SK-N-SH treated with all-trans-retinoic acid at 6 μM for 48 hours (cell line): Measurements from ENCODE around the gene SIK3.

ENCODE experiments used
- ATAC-seq: fragments of 200-7000 bp; cut with Tn5 transposase; 3 replicates; pipeline ENCODE4 v1.9.1; 2020; ENCODE audit warnings: mild to moderate bottlenecking, moderate library complexity
- ARNTL ChIP-seq: fragments of 450-650 bp; formaldehyde crosslinking; IDR thresholded peaks from 2 replicates; pipeline ENCODE4 v1.5.0; 2020; ENCODE audit warnings: low read depth, mild to moderate bottlenecking, moderate library complexity, borderline replicate concordance
- CREB5 ChIP-seq: fragments of 250-450 bp; sonication (Bioruptor Pico); IDR thresholded peaks from 2 replicates; pipeline ENCODE4 v1.5.1; 2020; ENCODE audit warnings: low read depth, mild to moderate bottlenecking, moderate library complexity
- CSDC2 ChIP-seq: fragments of 250-450 bp; sonication (Bioruptor Pico); IDR thresholded peaks from 2 replicates; pipeline ENCODE4 v1.5.0; 2020; ENCODE audit warnings: mild to moderate bottlenecking, moderate library complexity
- GLIS3 ChIP-seq: fragments of 250-450 bp; sonication (Bioruptor Pico); IDR thresholded peaks from 2 replicates; pipeline ENCODE4 v1.5.0; 2020; ENCODE audit warnings: mild to moderate bottlenecking, moderate library complexity
- ISL1 ChIP-seq: fragments of 250-450 bp; sonication (Bioruptor Pico); IDR thresholded peaks from 2 replicates; pipeline ENCODE4 v2.1.2; 2022; ENCODE audit warnings: mild to moderate bottlenecking, moderate library complexity
- OSR1 ChIP-seq: fragments of 250-450 bp; sonication (Bioruptor Pico); IDR thresholded peaks from 2 replicates; pipeline ENCODE4 v1.8.0; 2022; ENCODE audit warnings: moderate library complexity, mild to moderate bottlenecking, inconsistent platforms
- POU6F1 ChIP-seq: fragments of 250-450 bp; sonication (Bioruptor Pico); IDR thresholded peaks from 2 replicates; pipeline ENCODE4 v1.8.0; 2021; ENCODE audit warnings: low read depth, mild to moderate bottlenecking, moderate library complexity, borderline replicate concordance
- PPARA ChIP-seq: fragments of 250-450 bp; sonication (Bioruptor Pico); IDR thresholded peaks from 2 replicates; pipeline ENCODE4 v1.5.0; 2020; ENCODE audit warnings: mild to moderate bottlenecking, borderline replicate concordance
- RARB ChIP-seq: fragments of 250-450 bp; sonication (Bioruptor Pico); IDR thresholded peaks from 2 replicates; pipeline ENCODE4 v1.8.0; 2021; ENCODE audit warnings: mild to moderate bottlenecking, moderate library complexity
- SNAI2 ChIP-seq: fragments of 250-450 bp; sonication (Bioruptor Pico); IDR thresholded peaks from 2 replicates; pipeline ENCODE4 v1.5.0; 2020; ENCODE audit warnings: mild to moderate bottlenecking, moderate library complexity
- TCF4 ChIP-seq: fragments of 250-450 bp; sonication (Bioruptor Pico); IDR thresholded peaks from 2 replicates; pipeline ENCODE4 v1.8.0; 2021; ENCODE audit warnings: mild to moderate bottlenecking, moderate library complexity, borderline replicate concordance
- TOX ChIP-seq: fragments of 250-450 bp; sonication (Bioruptor Pico); IDR thresholded peaks from 2 replicates; pipeline ENCODE4 v1.8.0; 2021; ENCODE audit warnings: mild to moderate bottlenecking, moderate library complexity, borderline replicate concordance
- ZC3H10 ChIP-seq: fragments of 250-450 bp; sonication (Bioruptor Pico); IDR thresholded peaks from 2 replicates; pipeline ENCODE4 v1.5.1; 2021; ENCODE audit warnings: mild to moderate bottlenecking, moderate library complexity
- ZFP30 ChIP-seq: fragments of 450-650 bp; formaldehyde crosslinking; IDR thresholded peaks from 2 replicates; pipeline ENCODE4 v1.5.0; 2022; ENCODE audit warnings: mild to moderate bottlenecking, moderate library complexity
- ZNF565 ChIP-seq: fragments of 450-650 bp; formaldehyde crosslinking; conservative IDR thresholded peaks from 2 replicates; pipeline ENCODE4 v1.5.0; 2020; ENCODE audit warnings: low read depth, mild to moderate bottlenecking, moderate library complexity
- ZNF70 ChIP-seq: fragments of 450-650 bp; formaldehyde crosslinking; IDR thresholded peaks from 2 replicates; pipeline ENCODE4 v1.5.0; 2020; ENCODE audit warnings: mild to moderate bottlenecking, moderate library complexity
- ZNF8 ChIP-seq: fragments of 450-650 bp; formaldehyde crosslinking; IDR thresholded peaks from 2 replicates; pipeline ENCODE4 v1.5.0; 2020; ENCODE audit warnings: mild to moderate bottlenecking, moderate library complexity

SIK3 gene

GRCh38 chr11:116929414-116930090 is 168.7 kb downstream of the SIK3 start (continued):
- no peak for TF ChIP-seq CREB5 (CRISPR knock-in tag)
- TF ChIP-seq, all 23 proteins: peak for 0

- TF ChIP-seq SNAI2: no peak
- TF ChIP-seq TOX: no peak
- TF ChIP-seq PPARA: no peak
- TF ChIP-seq POU6F1 (CRISPR knock-in tag): no peak
- ATAC-seq: no peak
These were observed 169.4 kb downstream of the SIK3 start for GRCh38 chr11:116928845-116929244.

GRCh38 chr11:116928102-116928777 is 170.0 kb downstream of the SIK3 start:
- TF ChIP-seq OSR1 (CRISPR knock-in tag): no peak
- TF ChIP-seq ISL1 (CRISPR knock-in tag): no peak
- TF ChIP-seq ZNF8 (CRISPR knock-in tag): no peak
- TF ChIP-seq TCF4 (CRISPR knock-in tag): no peak
- no peak for TF ChIP-seq GLIS3 (CRISPR knock-in tag)
- no peak for TF ChIP-seq ZC3H10 (CRISPR knock-in tag)
- ATAC-seq: no peak; the same call in 2 of the 3 replicates

GRCh38 chr11:116927163-116927974 is 170.9 kb downstream of the SIK3 start:
- ATAC-seq: peak; percentile 15; the same call in 1 of the 3 replicates
- TF ChIP-seq ISL1 (CRISPR knock-in tag) (no peak), SNAI2 (no peak), OSR1 (CRISPR knock-in tag) (no peak), GLIS3 (CRISPR knock-in tag) (no peak), ZNF8 (CRISPR knock-in tag) (no peak), ZNF70 (CRISPR knock-in tag) (no peak), TCF4 (CRISPR knock-in tag) (no peak), ZFP30 (no peak)

- TF ChIP-seq CREB5 (CRISPR knock-in tag) (no peak), PPARA (no peak), OSR1 (CRISPR knock-in tag) (no peak), ZNF565 (no peak), SNAI2 (no peak), CSDC2 (CRISPR knock-in tag) (no peak), ZNF8 (CRISPR knock-in tag) (no peak), GLIS3 (CRISPR knock-in tag) (no peak), ARNTL (CRISPR knock-in tag) (no peak)
- ATAC-seq: no peak
These were observed 173.2 kb downstream of the SIK3 start for GRCh38 chr11:116925050-116925449.

- TF ChIP-seq RARB (CRISPR knock-in tag): no peak
- TF ChIP-seq, all 23 proteins: peak for 0
- ATAC-seq: no peak
These were observed 179.1 kb downstream of the SIK3 start for GRCh38 chr11:116918925-116919655.
